ENCODE results near the gene CBFA2T3.

GRCh38 chr16:88940862-88941817 is 35.9 kb downstream of the CBFA2T3 start:
- TF ChIP-seq CTCF (conservative IDR thresholded peaks at IDR 0.05; ENCODE audit: low read length) = no peak
- TF ChIP-seq EZH2phosphoT487 (IDR thresholded peaks at IDR 0.05; ENCODE audit: borderline replicate concordance) = no peak

Data from Loucy (cell line).